ENCODE measurements around the gene EDNRB.
"Not testable (repeated sequence)": the region's sequence is repeated elsewhere in the genome, so short reads cannot be mapped to it uniquely, and the experiment has no call there.

Gene EDNRB

GRCh38 chr13:77896977-77897376 is 21.7 kb downstream of the EDNRB start:
- DNase-seq (ENCODE audit: low read depth) = no peak

- DNase-seq (ENCODE audit: low read depth) = no peak
Measured at GRCh38 chr13:77896536-77896935, 22.1 kb downstream of the EDNRB start.

- no peak for DNase-seq (ENCODE audit: low read depth)
Measured at GRCh38 chr13:77894743-77895142, 23.9 kb downstream of the EDNRB start.

GRCh38 chr13:77893066-77893465 is 25.6 kb downstream of the EDNRB start:
- DNase-seq (ENCODE audit: low read depth) = no peak

GRCh38 chr13:77892491-77892890 is 26.1 kb downstream of the EDNRB start:
- no peak for DNase-seq (ENCODE audit: low read depth)

GRCh38 chr13:77891486-77891885 is 27.1 kb downstream of the EDNRB start:
- DNase-seq (ENCODE audit: low read depth) = no peak

GRCh38 chr13:77891041-77891440 is 27.6 kb downstream of the EDNRB start:
- DNase-seq (ENCODE audit: low read depth) = no peak

GRCh38 chr13:77883328-77883727 is 35.3 kb downstream of the EDNRB start:
- no peak for DNase-seq (ENCODE audit: low read depth)

- no peak for DNase-seq (ENCODE audit: low read depth)
Measured at GRCh38 chr13:77878190-77878589, 40.4 kb downstream of the EDNRB start.

- DNase-seq (ENCODE audit: low read depth) = no peak
Measured at GRCh38 chr13:77876176-77876575, 42.5 kb downstream of the EDNRB start.

GRCh38 chr13:77874406-77874805 is 44.2 kb downstream of the EDNRB start:
- DNase-seq (ENCODE audit: low read depth) = no peak

- DNase-seq (ENCODE audit: low read depth) = no peak
Measured at GRCh38 chr13:77872995-77873394, 45.6 kb downstream of the EDNRB start.

GRCh38 chr13:77871596-77871995 is 47.0 kb downstream of the EDNRB start:
- no peak for DNase-seq (ENCODE audit: low read depth)

- no peak for DNase-seq (ENCODE audit: low read depth)
Measured at GRCh38 chr13:77868717-77869116, 49.9 kb downstream of the EDNRB start.

GRCh38 chr13:77866971-77867370 is 51.7 kb downstream of the EDNRB start:
- no peak for DNase-seq (ENCODE audit: low read depth)

- DNase-seq (ENCODE audit: low read depth) = no peak
Measured at GRCh38 chr13:77865622-77866021, 53.0 kb downstream of the EDNRB start.

- DNase-seq (ENCODE audit: low read depth) = no peak
Measured at GRCh38 chr13:77863144-77863543, 55.5 kb downstream of the EDNRB start.

- no peak for DNase-seq (ENCODE audit: low read depth)
Measured at GRCh38 chr13:77861741-77862140, 56.9 kb downstream of the EDNRB start.

- DNase-seq (ENCODE audit: low read depth) = no peak
Measured at GRCh38 chr13:77860507-77860981, 58.1 kb downstream of the EDNRB start.

GRCh38 chr13:77859450-77859849 is 59.2 kb downstream of the EDNRB start:
- DNase-seq (ENCODE audit: low read depth) = no peak

- no peak for DNase-seq (ENCODE audit: low read depth)
Measured at GRCh38 chr13:77857531-77858209, 61.0 kb downstream of the EDNRB start.

GRCh38 chr13:77853703-77854102 is 64.9 kb downstream of the EDNRB start:
- no peak for DNase-seq (ENCODE audit: low read depth)

GRCh38 chr13:77848050-77848449 is 70.6 kb downstream of the EDNRB start:
- DNase-seq (ENCODE audit: low read depth) = not testable (repeated sequence)

GRCh38 chr13:77846173-77846572 is 72.5 kb downstream of the EDNRB start:
- DNase-seq (ENCODE audit: low read depth) = no peak
